Measurements from ENCODE around the gene KRT28.

Gene KRT28

GRCh38 chr17:40841246-40841645 lies 41.5 kb upstream of the KRT28 start:
- TF ChIP-seq CTCF (IDR thresholded peaks at IDR 0.05; ENCODE audit: low read depth, low read length), result no peak
- no peaks in the 10 kb centered on the region for H3K4me1 ChIP-seq

GRCh38 chr17:40839194-40839593 lies 39.4 kb upstream of the KRT28 start:
- Histone ChIP-seq H3K4me3 (ENCODE audit: low read depth, low read length) (no peak overlapping the region), H3K9me3 (no peaks in the 10 kb centered on the region), H3K36me3 (no peaks in the 10 kb centered on the region), H3K27me3 (peaks cover 25% of the 10 kb centered on the region), H3K4me1 (no peaks in the 10 kb centered on the region)
- DNase-seq, result no peak
- no peak for TF ChIP-seq CTCF (IDR thresholded peaks at IDR 0.05; ENCODE audit: low read depth, low read length)

More at GRCh38 chr17:40841246-40841645, 41.5 kb upstream of the KRT28 start:
- Histone ChIP-seq H3K9me3 (no peaks in the 10 kb centered on the region), H3K27me3 (peaks cover 41% of the 10 kb centered on the region), H3K4me3 (ENCODE audit: low read depth, low read length) (no peak overlapping the region), H3K36me3 (no peaks in the 10 kb centered on the region)
- no peak for DNase-seq

- Histone ChIP-seq H3K9me3 (no peaks in the 10 kb centered on the region), H3K4me1 (no peaks in the 10 kb centered on the region), H3K36me3 (no peaks in the 10 kb centered on the region), H3K27me3 (peaks cover 7% of the 10 kb centered on the region; the same call in 1 of the 2 replicates), H3K4me3 (ENCODE audit: low read depth, low read length) (no peak overlapping the region)
- no peak for TF ChIP-seq CTCF (IDR thresholded peaks at IDR 0.05; ENCODE audit: low read depth, low read length)
- no peak for DNase-seq
These were observed 36.3 kb upstream of the KRT28 start for GRCh38 chr17:40836020-40836419.

GRCh38 chr17:40833882-40834281 lies 34.1 kb upstream of the KRT28 start:
- Histone ChIP-seq H3K9me3 (no peaks in the 10 kb centered on the region), H3K36me3 (no peaks in the 10 kb centered on the region), H3K27me3 (peaks cover 5% of the 10 kb centered on the region; the same call in 1 of the 2 replicates), H3K4me3 (ENCODE audit: low read depth, low read length) (no peak overlapping the region), H3K4me1 (no peaks in the 10 kb centered on the region)
- TF ChIP-seq CTCF (IDR thresholded peaks at IDR 0.05; ENCODE audit: low read depth, low read length), result no peak
- no peak for DNase-seq

- no peak overlapping the region for H3K4me3 ChIP-seq (ENCODE audit: low read depth, low read length)
- H3K4me1 ChIP-seq, result no peaks in the 10 kb centered on the region
- H3K9me3 ChIP-seq, result no peaks in the 10 kb centered on the region
- H3K36me3 ChIP-seq, result no peaks in the 10 kb centered on the region
- no peaks in the 10 kb centered on the region for H3K27me3 ChIP-seq
- no peak for DNase-seq
- TF ChIP-seq CTCF (IDR thresholded peaks at IDR 0.05; ENCODE audit: low read depth, low read length), result no peak
These were observed 33.1 kb upstream of the KRT28 start for GRCh38 chr17:40832840-40833239.

GRCh38 chr17:40830085-40830776 lies 30.5 kb upstream of the KRT28 start:
- DNase-seq, result no peak
- Histone ChIP-seq H3K36me3 (no peaks in the 10 kb centered on the region), H3K4me3 (ENCODE audit: low read depth, low read length) (no peak overlapping the region), H3K27me3 (no peaks in the 10 kb centered on the region; the same call in 1 of the 2 replicates), H3K4me1 (no peaks in the 10 kb centered on the region), H3K9me3 (no peaks in the 10 kb centered on the region)
- TF ChIP-seq CTCF (IDR thresholded peaks at IDR 0.05; ENCODE audit: low read depth, low read length), result no peak
